Measurements from ENCODE around the gene PDCD2.

The PDCD2 gene

GRCh38 chr6:170584954-170585498 is 589 bp upstream of the PDCD2 start:
- no peak for TF ChIP-seq CTCF (IDR thresholded peaks at IDR 0.05; ENCODE audit: low read depth, low read length, missing control alignments)
- peak overlapping the region; percentile 91 for H3K4me3 ChIP-seq (replicated peaks; ENCODE audit: low read depth, low read length)
- no peak for DNase-seq (ENCODE audit: extremely low read depth, low read depth)

GRCh38 chr6:170583756-170584180 is 669 bp downstream of the PDCD2 start:
- no peak for DNase-seq (ENCODE audit: extremely low read depth, low read depth)
- H3K4me3 ChIP-seq (replicated peaks; ENCODE audit: low read depth, low read length) = peak overlapping the region; percentile 91

GRCh38 chr6:170578909-170579308 is 5.5 kb downstream of the PDCD2 start:
- no peak overlapping the region for H3K4me3 ChIP-seq (replicated peaks; ENCODE audit: low read depth, low read length)
- no peak for DNase-seq (ENCODE audit: extremely low read depth, low read depth)
- no peak for TF ChIP-seq CTCF (IDR thresholded peaks at IDR 0.05; ENCODE audit: low read depth, low read length, missing control alignments)

More at GRCh38 chr6:170583756-170584180, 669 bp downstream of the PDCD2 start:
- no peak for TF ChIP-seq CTCF (IDR thresholded peaks at IDR 0.05; ENCODE audit: low read depth, low read length, missing control alignments)

GRCh38 chr6:170575250-170575649 is 9.2 kb downstream of the PDCD2 start:
- DNase-seq (ENCODE audit: extremely low read depth, low read depth) = no peak
- H3K4me3 ChIP-seq (replicated peaks; ENCODE audit: low read depth, low read length) = no peak overlapping the region
- TF ChIP-seq CTCF (IDR thresholded peaks at IDR 0.05; ENCODE audit: low read depth, low read length, missing control alignments) = peak; percentile 35

- no peak for DNase-seq (ENCODE audit: extremely low read depth, low read depth)
- H3K4me3 ChIP-seq (replicated peaks; ENCODE audit: low read depth, low read length) = no peak overlapping the region
- TF ChIP-seq CTCF (IDR thresholded peaks at IDR 0.05; ENCODE audit: low read depth, low read length, missing control alignments) = no peak
Measured at GRCh38 chr6:170572704-170573466, 11.6 kb downstream of the PDCD2 start.

- no peak for TF ChIP-seq CTCF (IDR thresholded peaks at IDR 0.05; ENCODE audit: low read depth, low read length, missing control alignments)
- no peak overlapping the region for H3K4me3 ChIP-seq (replicated peaks; ENCODE audit: low read depth, low read length)
- DNase-seq (ENCODE audit: extremely low read depth, low read depth) = no peak
Measured at GRCh38 chr6:170564936-170565530, 19.4 kb downstream of the PDCD2 start.

Data from HFF-Myc (cell line).